ENCODE measurements around the gene TLE2. TPM values are rescaled to one million over a fixed set of nuclear protein-coding genes. Genes with fewer than 3 reads are reported as not detected.
"Not testable (repeated sequence)": the region's sequence is repeated elsewhere in the genome, so short reads cannot be mapped to it uniquely, and the experiment has no call there.

Gene TLE2
- total and polyA plus RNA-seq, 10 donors: 12.0 to 88.0 (median 40.0) TPM

GRCh38 chr19:3053780-3054179, 24.7 kb upstream of the TLE2 start:
- peaks cover 13 to 66% (median 56%) of the 10 kb centered on the region in 6 donors for H3K36me3 ChIP-seq
- no peaks in the 10 kb centered on the region for H3K9me3 ChIP-seq
- peak overlapping the region in 2 of 8 donors; percentile 18 to 99 for H3K27ac ChIP-seq
- peaks cover 0 to 2% (median 0%) of the 10 kb centered on the region in 7 donors for H3K27me3 ChIP-seq (replicated peaks in 1 of 7)
- no peak for TF ChIP-seq CTCF (IDR thresholded peaks at IDR 0.05 in 8 of 11, conservative IDR thresholded peaks at IDR 0.05 in 3 of 11)
- no peak for TF ChIP-seq POLR2A (IDR thresholded peaks at IDR 0.05)
- TF ChIP-seq POLR2AphosphoS5 (IDR thresholded peaks at IDR 0.05): peak in 2 of 3 donors; percentile 25 to 71
- peaks cover 18 to 63% (median 46%) of the 10 kb centered on the region in 6 donors for H3K4me1 ChIP-seq
- DNase-seq: no peak
- intact Hi-C loops (cut with DNase I; ENCODE audit: low total_unique reads): no loop called here
- WGBS, 5 donors: 58 to 84% (median 79%) methylated on average over 15 to 21 of the region's 21 CpGs
- no peak overlapping the region for H3K4me3 ChIP-seq

GRCh38 chr19:3053218-3053621, 24.1 kb upstream of the TLE2 start:
- Histone ChIP-seq H3K9me3 (no peaks in the 10 kb centered on the region), H3K4me1 (peaks cover 12 to 61% (median 42%) of the 10 kb centered on the region in 6 donors), H3K4me3 (no peak overlapping the region), H3K27me3 (replicated peaks in 1 of 7) (peaks cover 0 to 6% (median 0%) of the 10 kb centered on the region in 7 donors), H3K36me3 (peaks cover 9 to 61% (median 51%) of the 10 kb centered on the region in 6 donors), H3K27ac (peak overlapping the region in 1 of 8 donors; percentile 99)
- 68 to 84% (median 76%) methylated on average over 15 of the region's 15 CpGs for WGBS, 5 donors
- DNase-seq: no peak
- TF ChIP-seq CTCF (IDR thresholded peaks at IDR 0.05 in 8 of 11, conservative IDR thresholded peaks at IDR 0.05 in 3 of 11) (no peak), POLR2AphosphoS5 (IDR thresholded peaks at IDR 0.05) (peak; percentile 57 to 70 (median 65))
- intact Hi-C loops (cut with DNase I; ENCODE audit: low total_unique reads): no loop called here

- peaks cover 0 to 24% (median 0%) of the 10 kb centered on the region in 7 donors for H3K27me3 ChIP-seq (replicated peaks in 1 of 7)
- intact Hi-C loops (cut with DNase I; ENCODE audit: low total_unique reads); H3K9me3 ChIP-seq; DNase-seq; H3K27ac ChIP-seq; H3K4me3 ChIP-seq: not testable (repeated sequence)
- H3K36me3 ChIP-seq: peaks cover 3 to 28% (median 21%) of the 10 kb centered on the region in 6 donors
- 93 to 99% (median 96%) methylated on average over 7 of the region's 7 CpGs for WGBS, 5 donors
- H3K4me1 ChIP-seq: peaks cover 6 to 49% (median 26%) of the 10 kb centered on the region in 6 donors
Measured at GRCh38 chr19:3050016-3050415, 20.9 kb upstream of the TLE2 start.

GRCh38 chr19:3049089-3049488, 20.0 kb upstream of the TLE2 start:
- no peak overlapping the region for H3K4me3 ChIP-seq
- TF ChIP-seq POLR2A (IDR thresholded peaks at IDR 0.05) (no peak), CTCF (IDR thresholded peaks at IDR 0.05 in 8 of 11, conservative IDR thresholded peaks at IDR 0.05 in 3 of 11) (no peak), POLR2AphosphoS5 (IDR thresholded peaks at IDR 0.05) (no peak)
- H3K36me3 ChIP-seq: peaks cover 0 to 19% (median 12%) of the 10 kb centered on the region in 6 donors
- H3K27me3 ChIP-seq (replicated peaks in 1 of 7): peaks cover 0 to 24% (median 0%) of the 10 kb centered on the region in 7 donors
- 81 to 92% (median 89%) methylated on average over 3 of the region's 3 CpGs for WGBS, 5 donors
- intact Hi-C loops (cut with DNase I; ENCODE audit: low total_unique reads): no loop called here
- no peaks in the 10 kb centered on the region for H3K9me3 ChIP-seq
- DNase-seq: no peak
- H3K27ac ChIP-seq: no peak overlapping the region
- peaks cover 4 to 39% (median 20%) of the 10 kb centered on the region in 6 donors for H3K4me1 ChIP-seq

Measured in spleen (tissue), 11 donors.